Osteoblast (primary cell): ENCODE results near the gene PDE6A. TPM values are rescaled to one million over a fixed set of nuclear protein-coding genes. Genes with fewer than 3 reads are reported as not detected.

Source experiments
- DNase-seq: peaks from one replicate; pipeline ENCODE4 v3.0.0; 2011; ENCODE audit warnings: low spot score, mixed read lengths; ENCODE audit not compliant: insufficient read length; ENCODE audit errors: missing footprints
- H2AFZ ChIP-seq: 2 replicates; pipeline ENCODE4 v1.6.0; 2011; ENCODE audit warnings: mild to moderate bottlenecking, low read length
- H3K27ac ChIP-seq: 2 replicates; pipeline ENCODE4 v1.5.1; 2011; ENCODE audit warnings: mild to moderate bottlenecking, low read depth, low read length, moderate library complexity
- H3K27me3 ChIP-seq: 2 replicates; pipeline ENCODE4 v1.6.0; 2012; ENCODE audit warnings: mild to moderate bottlenecking, control low read depth, inconsistent platforms, low read length, moderate library complexity; ENCODE audit not compliant: insufficient read depth
- H3K36me3 ChIP-seq: 2 replicates; pipeline ENCODE4 v1.5.1; 2011; ENCODE audit warnings: mild to moderate bottlenecking, low read length, control low read depth, moderate library complexity; ENCODE audit not compliant: insufficient read depth
- H3K4me1 ChIP-seq: 2 replicates; pipeline ENCODE4 v1.5.1; 2011; ENCODE audit warnings: mild to moderate bottlenecking, low read length, control low read depth, moderate library complexity; ENCODE audit not compliant: insufficient read depth
- H3K4me2 ChIP-seq: 2 replicates; pipeline ENCODE4 v1.6.0; 2011; ENCODE audit warnings: mild to moderate bottlenecking, low read length; ENCODE audit not compliant: insufficient read depth
- H3K4me3 ChIP-seq: fragments of 200-600 bp; sonication (generic); 3 replicates; pipeline ENCODE4 v1.5.1; 2012; ENCODE audit warnings: mild to moderate bottlenecking, low read length, inconsistent platforms; ENCODE audit not compliant: insufficient read depth
- H3K79me2 ChIP-seq: 2 replicates; pipeline ENCODE4 v1.6.0; 2012; ENCODE audit warnings: mild to moderate bottlenecking, low read length, control low read depth, inconsistent platforms; ENCODE audit not compliant: insufficient read depth
- H3K9me3 ChIP-seq: 2 replicates; pipeline ENCODE4 v1.5.1; 2011; ENCODE audit warnings: low read depth, low read length, control low read depth
- H4K20me1 ChIP-seq: 2 replicates; pipeline ENCODE4 v1.6.0; 2012; ENCODE audit warnings: mild to moderate bottlenecking, low read length, control low read depth; ENCODE audit not compliant: insufficient read depth
- total RNA-seq: library from RNA; depleted of rRNA; stranded (reverse); fragments of >200 nt; gene quantifications from 2 replicates; pipeline ENCODE4 v1.2.3, GENCODE V29; 2012
- TF ChIP-seq, protein P1 (sequence below): IDR thresholded peaks from 2 replicates; pipeline ENCODE4 v1.5.1; 2011; ENCODE audit warnings: mild to moderate bottlenecking, low read depth, low read length, moderate library complexity; ENCODE audit errors: extremely low read depth

Gene PDE6A
- total RNA-seq, 1 donor = under 0.01 TPM

DNA sequence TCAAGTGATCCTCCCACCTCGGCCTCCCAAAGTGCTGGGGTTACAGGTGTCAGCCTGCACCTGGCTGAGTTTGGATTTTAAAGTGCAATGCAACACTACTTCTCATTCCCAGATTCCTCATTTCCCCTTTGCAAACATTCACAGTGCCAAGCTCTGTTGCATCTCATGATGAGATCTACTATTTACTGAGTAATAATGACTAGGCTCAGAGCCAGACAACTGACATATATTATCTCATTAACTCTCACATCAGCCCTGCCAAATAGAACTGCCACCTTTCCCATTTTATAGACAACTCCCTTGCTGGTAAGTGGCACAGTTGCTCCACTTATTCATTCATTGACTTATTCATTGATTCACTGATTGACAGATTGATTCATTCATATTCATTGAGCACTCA, 7.0 kb downstream of the PDE6A start:
- no peaks in the 10 kb centered on the region for H3K27me3 ChIP-seq
- H2AFZ ChIP-seq = no peak overlapping the region
- no peak for DNase-seq
- TF ChIP-seq, protein P1, sequence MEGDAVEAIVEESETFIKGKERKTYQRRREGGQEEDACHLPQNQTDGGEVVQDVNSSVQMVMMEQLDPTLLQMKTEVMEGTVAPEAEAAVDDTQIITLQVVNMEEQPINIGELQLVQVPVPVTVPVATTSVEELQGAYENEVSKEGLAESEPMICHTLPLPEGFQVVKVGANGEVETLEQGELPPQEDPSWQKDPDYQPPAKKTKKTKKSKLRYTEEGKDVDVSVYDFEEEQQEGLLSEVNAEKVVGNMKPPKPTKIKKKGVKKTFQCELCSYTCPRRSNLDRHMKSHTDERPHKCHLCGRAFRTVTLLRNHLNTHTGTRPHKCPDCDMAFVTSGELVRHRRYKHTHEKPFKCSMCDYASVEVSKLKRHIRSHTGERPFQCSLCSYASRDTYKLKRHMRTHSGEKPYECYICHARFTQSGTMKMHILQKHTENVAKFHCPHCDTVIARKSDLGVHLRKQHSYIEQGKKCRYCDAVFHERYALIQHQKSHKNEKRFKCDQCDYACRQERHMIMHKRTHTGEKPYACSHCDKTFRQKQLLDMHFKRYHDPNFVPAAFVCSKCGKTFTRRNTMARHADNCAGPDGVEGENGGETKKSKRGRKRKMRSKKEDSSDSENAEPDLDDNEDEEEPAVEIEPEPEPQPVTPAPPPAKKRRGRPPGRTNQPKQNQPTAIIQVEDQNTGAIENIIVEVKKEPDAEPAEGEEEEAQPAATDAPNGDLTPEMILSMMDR = no peak
- H3K4me2 ChIP-seq = no peak overlapping the region
- H3K36me3 ChIP-seq = no peaks in the 10 kb centered on the region
- H3K27ac ChIP-seq = peak overlapping the region; percentile 79
- no peak overlapping the region for H3K4me3 ChIP-seq
- H3K79me2 ChIP-seq = no peaks in the 10 kb centered on the region
- H3K4me1 ChIP-seq = peaks cover 35% of the 10 kb centered on the region
- no peaks in the 10 kb centered on the region for H4K20me1 ChIP-seq
- H3K9me3 ChIP-seq = no peaks in the 10 kb centered on the region

DNA sequence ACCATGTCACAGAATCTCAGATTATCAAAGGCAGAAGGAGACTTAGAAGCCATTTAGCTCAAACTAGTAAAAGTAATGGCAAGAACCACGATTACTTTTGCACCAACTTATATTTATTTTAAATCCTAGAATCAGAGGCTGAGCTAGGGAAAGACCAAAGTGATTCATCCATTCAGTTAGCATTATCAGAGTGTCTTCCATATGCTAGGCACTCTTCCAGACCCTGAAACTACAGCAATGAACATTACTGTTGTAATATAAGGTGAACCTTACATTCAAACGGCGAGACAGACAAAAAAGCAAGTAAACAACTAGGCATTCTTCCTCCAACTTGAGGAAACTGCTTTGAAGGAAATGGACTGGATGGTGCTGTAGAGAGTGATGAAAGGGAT, 7.9 kb downstream of the PDE6A start:
- Histone ChIP-seq H3K27ac (no peak overlapping the region), H3K36me3 (no peaks in the 10 kb centered on the region), H3K4me1 (peaks cover 35% of the 10 kb centered on the region), H3K4me2 (no peak overlapping the region), H4K20me1 (no peaks in the 10 kb centered on the region), H3K79me2 (no peaks in the 10 kb centered on the region), H2AFZ (no peak overlapping the region), H3K4me3 (no peak overlapping the region), H3K9me3 (no peaks in the 10 kb centered on the region), H3K27me3 (no peaks in the 10 kb centered on the region)
- TF ChIP-seq, protein P1 = no peak
- no peak for DNase-seq

DNA sequence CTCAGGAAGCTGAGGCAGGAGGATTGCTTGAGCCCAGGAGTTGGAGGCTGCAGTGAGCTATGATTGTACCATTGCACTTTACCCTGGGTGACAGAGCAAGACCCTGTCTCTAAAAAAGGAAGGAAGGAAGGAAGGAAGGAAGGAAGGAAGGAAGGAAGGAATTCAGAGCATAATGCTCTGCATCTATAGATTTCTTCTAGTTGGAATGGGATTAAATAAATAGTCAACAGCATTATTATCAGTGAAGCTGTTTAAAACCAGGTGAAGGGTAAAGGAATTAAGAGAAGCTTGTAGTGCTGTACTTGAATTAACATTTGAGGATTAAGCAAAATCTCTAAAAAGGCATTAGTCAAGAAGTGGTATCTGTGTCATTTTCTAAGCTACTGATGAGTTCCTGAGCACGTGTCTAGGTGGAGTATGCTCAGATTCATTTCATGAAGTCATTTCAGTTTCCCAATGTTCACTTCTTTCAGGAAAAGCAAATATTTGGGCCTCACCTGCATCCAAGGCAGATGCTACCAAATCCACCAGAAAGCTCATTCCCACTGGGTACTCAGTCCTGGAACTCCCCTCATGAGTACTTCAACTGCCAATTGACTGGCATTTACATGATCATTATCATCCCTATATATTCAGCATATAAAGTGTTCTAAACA, 8.4 kb downstream of the PDE6A start:
- Histone ChIP-seq H3K79me2 (no peaks in the 10 kb centered on the region), H3K4me1 (peaks cover 35% of the 10 kb centered on the region), H2AFZ (no peak overlapping the region), H3K36me3 (no peaks in the 10 kb centered on the region), H3K4me3 (no peak overlapping the region), H3K9me3 (no peaks in the 10 kb centered on the region), H3K27me3 (no peaks in the 10 kb centered on the region), H3K27ac (no peak overlapping the region), H4K20me1 (no peaks in the 10 kb centered on the region), H3K4me2 (no peak overlapping the region)
- TF ChIP-seq, protein P1 = no peak
- no peak for DNase-seq

DNA sequence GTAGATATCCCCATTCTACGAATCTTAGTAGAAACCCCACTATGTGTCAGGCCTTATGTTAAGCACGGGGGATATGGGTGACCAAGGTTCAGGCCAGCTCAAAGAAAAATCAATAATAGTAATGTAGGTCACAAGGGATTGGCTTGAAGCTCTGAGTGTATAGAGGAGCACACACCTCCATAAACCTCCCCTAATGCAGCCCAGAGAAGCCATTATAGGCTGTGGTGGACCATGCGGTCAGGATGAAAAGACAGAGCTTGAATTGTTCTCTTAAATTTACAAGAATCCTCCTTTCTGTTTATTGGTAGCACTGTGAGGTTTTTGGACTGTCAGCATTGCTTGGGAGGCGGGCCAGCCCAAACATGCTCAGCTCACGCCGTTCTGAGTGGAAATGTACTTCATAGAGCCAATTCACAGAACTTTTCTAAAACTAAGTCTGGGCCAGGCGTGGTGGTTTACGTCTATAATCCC, 9.1 kb downstream of the PDE6A start:
- TF ChIP-seq, protein P1 = no peak
- no peaks in the 10 kb centered on the region for H4K20me1 ChIP-seq
- H3K79me2 ChIP-seq = no peaks in the 10 kb centered on the region
- no peak overlapping the region for H2AFZ ChIP-seq
- no peak overlapping the region for H3K4me3 ChIP-seq
- H3K4me1 ChIP-seq = peaks cover 35% of the 10 kb centered on the region
- no peaks in the 10 kb centered on the region for H3K36me3 ChIP-seq
- no peak overlapping the region for H3K4me2 ChIP-seq
- H3K27me3 ChIP-seq = no peaks in the 10 kb centered on the region
- no peaks in the 10 kb centered on the region for H3K9me3 ChIP-seq
- DNase-seq = no peak
- H3K27ac ChIP-seq = no peak overlapping the region
